T-helper 17 cell (primary cell): ENCODE measurements around the gene ZC3H7A. TPM values are rescaled to one million over a fixed set of nuclear protein-coding genes. Genes with fewer than 3 reads are reported as not detected.
"Not testable (repeated sequence)": the region's sequence is repeated elsewhere in the genome, so short reads cannot be mapped to it uniquely, and the experiment has no call there.

Source experiments
- ATAC-seq: fragments of 150-1000 bp; cut with Tn5 transposase; 2 replicates; pipeline ENCODE4 v1.10.0; 2021; ENCODE audit warnings: mild to moderate bottlenecking, moderate library complexity
- DNase-seq, 3 donors: peaks; one replicate each; pipeline versions ENCODE4 v3.0.0 to v3.0.0-alpha.2; 2020 to 2021
- H3K9me3 ChIP-seq: one replicate; pipeline ENCODE4 v1.7.0; 2013; ENCODE audit warnings: low read length, mild to moderate bottlenecking; ENCODE audit not compliant: control insufficient read depth, poor library complexity, severe bottlenecking
- H3K27ac Mint-ChIP-seq: one replicate; pipeline ENCODE4 v1.8.0; 2022; ENCODE audit warnings: mild to moderate bottlenecking, moderate library complexity, mixed read lengths
- H3K27me3 Mint-ChIP-seq: one replicate; pipeline ENCODE4 v1.8.0; 2022; ENCODE audit warnings: mixed read lengths
- H3K36me3 Mint-ChIP-seq: one replicate; pipeline ENCODE4 v1.8.0; 2022; ENCODE audit warnings: low read depth, mixed read lengths
- H3K4me1 Mint-ChIP-seq: one replicate; pipeline ENCODE4 v1.8.0; 2022; ENCODE audit warnings: mild to moderate bottlenecking, mixed read lengths
- H3K4me3 Mint-ChIP-seq: one replicate; pipeline ENCODE4 v1.8.0; 2022; ENCODE audit warnings: mild to moderate bottlenecking, moderate library complexity, mixed read lengths
- total RNA-seq, 4 donors: library from RNA in 2 of 4; stranded (reverse) in 2 of 4; gene quantifications; one replicate each; pipeline ENCODE4 v1.2.3 and lab custom pipeline; 2022 to 2026

The ZC3H7A gene
- total RNA-seq, 2 donors from 2014 or later, result 111 to 117 TPM

DNA sequence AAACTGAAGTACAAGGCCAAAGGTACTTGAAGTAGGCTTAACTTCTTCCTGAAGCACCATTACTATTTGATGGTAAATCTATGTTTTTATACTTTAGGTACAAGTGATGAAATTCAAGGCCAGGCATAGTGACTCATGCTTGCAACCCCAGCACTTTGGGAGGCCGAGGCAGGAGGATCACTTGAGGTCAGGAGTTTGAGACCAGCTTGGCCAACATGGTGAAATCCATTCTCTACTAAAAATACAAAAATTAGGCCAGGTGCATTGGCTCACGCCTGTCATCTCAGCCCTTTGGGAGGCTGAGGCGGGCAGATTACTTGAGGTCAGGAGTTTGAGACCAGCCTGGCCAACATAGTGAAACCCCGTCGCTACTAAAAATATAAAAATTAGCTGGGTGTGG, 26.6 kb upstream of the ZC3H7A start:
- not testable (repeated sequence) for H3K27me3 Mint-ChIP-seq, H3K36me3 Mint-ChIP-seq, H3K9me3 ChIP-seq, ATAC-seq, DNase-seq, H3K4me3 Mint-ChIP-seq, H3K4me1 Mint-ChIP-seq, H3K27ac Mint-ChIP-seq

- ATAC-seq (no peak), DNase-seq (no peak)
- H3K36me3 Mint-ChIP-seq, result peaks cover 2% of the 10 kb centered on the region
- no peak overlapping the region for H3K27ac Mint-ChIP-seq
- no peaks in the 10 kb centered on the region for H3K27me3 Mint-ChIP-seq
- no peaks in the 10 kb centered on the region for H3K9me3 ChIP-seq
- no peaks in the 10 kb centered on the region for H3K4me1 Mint-ChIP-seq
- H3K4me3 Mint-ChIP-seq, result no peak overlapping the region
Observed at GRCh38 chr16:11819798-11820197, 22.7 kb upstream of the ZC3H7A start.

- ATAC-seq, H3K27me3 Mint-ChIP-seq, H3K9me3 ChIP-seq, H3K4me3 Mint-ChIP-seq, DNase-seq, H3K27ac Mint-ChIP-seq, H3K36me3 Mint-ChIP-seq, H3K4me1 Mint-ChIP-seq: not testable (repeated sequence)
Observed at GRCh38 chr16:11818970-11819369, 21.9 kb upstream of the ZC3H7A start.

- Mint-ChIP-seq H3K27me3 (no peaks in the 10 kb centered on the region), H3K36me3 (no peaks in the 10 kb centered on the region), H3K4me3 (no peak overlapping the region), H3K4me1 (peaks cover 2% of the 10 kb centered on the region), H3K27ac (no peak overlapping the region)
- ATAC-seq, result no peak
- H3K9me3 ChIP-seq, result no peaks in the 10 kb centered on the region
- no peak for DNase-seq
Observed at GRCh38 chr16:11816123-11816522, 19.1 kb upstream of the ZC3H7A start.

GRCh38 chr16:11814800-11815199, 17.7 kb upstream of the ZC3H7A start:
- not testable (repeated sequence) for ATAC-seq, H3K27ac Mint-ChIP-seq

DNA sequence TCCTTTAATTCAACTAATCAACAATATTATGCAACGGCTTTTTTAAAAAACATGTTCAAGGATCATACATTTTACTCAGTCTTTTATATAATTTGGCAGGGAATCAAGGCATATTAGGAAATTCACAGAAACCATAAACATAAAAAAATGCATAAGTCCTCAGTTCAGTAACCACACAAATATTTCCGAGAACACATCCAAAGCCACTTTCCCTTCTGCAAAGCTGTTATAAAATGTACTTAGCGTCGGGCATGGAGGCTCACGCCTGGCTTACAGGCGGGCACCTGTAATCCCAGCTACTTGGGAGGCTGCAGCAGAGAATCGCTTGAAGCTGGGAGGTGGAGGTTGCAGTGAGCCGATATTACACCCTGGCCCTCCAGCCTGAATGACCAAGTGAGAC, 9.7 kb upstream of the ZC3H7A start:
- DNase-seq (no peak), ATAC-seq (no peak)
- Mint-ChIP-seq H3K4me1 (peaks cover 11% of the 10 kb centered on the region), H3K27ac (no peak overlapping the region), H3K36me3 (no peaks in the 10 kb centered on the region), H3K4me3 (no peak overlapping the region), H3K27me3 (no peaks in the 10 kb centered on the region)
- no peaks in the 10 kb centered on the region for H3K9me3 ChIP-seq

More at GRCh38 chr16:11814800-11815199, 17.7 kb upstream of the ZC3H7A start:
- H3K36me3 Mint-ChIP-seq, H3K27me3 Mint-ChIP-seq, H3K9me3 ChIP-seq, DNase-seq, H3K4me3 Mint-ChIP-seq, H3K4me1 Mint-ChIP-seq: not testable (repeated sequence)

- no peak for DNase-seq
- no peaks in the 10 kb centered on the region for H3K9me3 ChIP-seq
- Mint-ChIP-seq H3K4me1 (peaks cover 12% of the 10 kb centered on the region), H3K36me3 (no peaks in the 10 kb centered on the region), H3K27ac (no peak overlapping the region), H3K4me3 (no peak overlapping the region), H3K27me3 (no peaks in the 10 kb centered on the region)
- no peak for ATAC-seq
Observed at GRCh38 chr16:11805556-11805955, 8.5 kb upstream of the ZC3H7A start.

DNA sequence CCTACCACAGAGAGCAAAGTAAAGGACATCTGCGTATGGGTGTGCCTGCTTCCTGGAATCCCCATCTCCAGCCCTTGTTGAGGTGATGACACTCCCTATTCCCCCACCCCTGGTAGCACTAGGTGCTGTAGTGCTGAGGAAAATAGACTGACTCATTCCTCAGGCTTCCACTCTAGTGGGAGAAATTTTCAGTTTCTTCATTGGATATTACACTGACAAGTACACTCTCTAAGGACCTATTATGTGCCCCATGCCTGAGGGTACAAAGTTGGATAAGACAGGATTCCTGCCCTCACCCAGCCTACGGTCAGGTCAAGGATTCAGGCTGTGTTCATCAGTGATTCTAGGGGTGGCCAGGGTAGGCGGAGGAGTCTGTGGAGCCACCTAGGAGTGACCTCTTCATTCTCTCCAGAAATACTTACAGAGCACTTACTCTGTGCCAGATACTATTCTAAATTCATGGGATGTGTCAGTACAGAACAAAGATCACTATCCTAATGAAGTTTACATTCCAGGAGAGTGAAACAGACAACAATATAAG, 4.5 kb upstream of the ZC3H7A start:
- no peak for ATAC-seq
- Mint-ChIP-seq H3K27ac (peak overlapping the region; percentile 99), H3K4me3 (no peak overlapping the region)

DNA sequence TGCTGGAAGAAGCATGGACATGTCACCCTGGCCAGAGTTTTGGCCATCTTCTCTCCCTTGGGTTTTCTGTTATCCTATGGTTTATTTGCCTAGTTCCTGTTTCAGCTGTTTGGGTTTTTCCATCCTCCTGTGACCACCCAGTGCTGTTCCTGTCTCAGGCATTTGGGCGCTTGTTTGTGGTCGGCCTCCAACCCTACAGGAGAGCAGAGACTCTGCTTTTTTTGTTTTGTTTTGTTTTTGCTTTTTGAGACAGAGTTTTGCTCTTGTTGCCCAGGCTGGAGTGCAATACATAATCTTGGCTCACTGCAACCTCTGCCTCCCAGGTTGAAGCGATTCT, 3.3 kb upstream of the ZC3H7A start:
- no peak for DNase-seq
- peak overlapping the region; percentile 99 for H3K27ac Mint-ChIP-seq
- peaks cover 38% of the 10 kb centered on the region for H3K4me1 Mint-ChIP-seq
- no peak for ATAC-seq
- H3K9me3 ChIP-seq, result no peaks in the 10 kb centered on the region
- H3K36me3 Mint-ChIP-seq, result no peaks in the 10 kb centered on the region
- H3K4me3 Mint-ChIP-seq, result peak overlapping the region; percentile 31
- H3K27me3 Mint-ChIP-seq, result no peaks in the 10 kb centered on the region

More for the DNA sequence above, 4.5 kb upstream of the ZC3H7A start:
- H3K9me3 ChIP-seq, result no peaks in the 10 kb centered on the region
- Mint-ChIP-seq H3K27me3 (no peaks in the 10 kb centered on the region), H3K4me1 (peaks cover 31% of the 10 kb centered on the region), H3K36me3 (no peaks in the 10 kb centered on the region)
- DNase-seq, result no peak

DNA sequence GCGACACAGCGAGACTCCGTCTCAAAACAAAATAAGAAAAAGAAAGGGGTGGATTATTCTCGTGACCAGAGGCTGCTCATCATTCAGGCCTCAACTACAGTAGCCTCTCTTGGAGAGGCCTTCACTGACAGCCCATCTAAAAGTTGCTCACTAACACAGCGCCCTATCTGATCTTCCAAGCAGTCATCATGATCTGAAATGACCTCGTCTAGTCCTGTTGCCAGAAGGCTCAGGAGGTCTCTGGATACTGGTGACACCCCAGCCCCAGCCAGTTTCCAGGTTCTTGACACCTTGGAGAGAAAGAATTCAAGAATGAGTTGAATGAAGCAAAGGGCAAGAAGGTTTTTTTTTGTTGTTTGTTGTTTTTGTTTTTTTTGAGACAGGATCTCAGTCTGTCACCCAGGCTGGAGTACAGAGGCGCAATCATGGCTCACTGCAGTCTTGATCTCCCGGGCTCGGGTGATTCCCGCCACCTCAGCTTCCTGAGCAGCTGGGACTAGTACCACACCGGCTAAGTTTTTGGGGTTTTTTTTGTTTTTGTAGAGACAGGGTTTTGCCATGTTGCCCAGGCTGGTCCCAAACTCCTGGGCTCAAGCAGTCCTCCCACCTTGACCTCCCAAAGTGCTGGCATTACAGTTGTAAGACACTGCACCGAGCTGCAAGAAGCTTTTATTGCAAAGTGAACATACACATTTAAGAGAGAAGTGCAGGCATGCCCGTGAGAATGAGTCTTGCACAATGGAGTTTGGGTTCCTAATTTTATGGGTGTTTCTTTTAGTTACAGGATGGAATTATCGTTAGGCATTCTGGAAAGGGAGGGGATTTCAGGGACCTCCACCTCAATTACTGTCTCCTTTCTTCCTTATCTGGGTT, 2.7 kb upstream of the ZC3H7A start:
- Mint-ChIP-seq H3K36me3 (peaks cover 3% of the 10 kb centered on the region), H3K27ac (peak overlapping the region; percentile 99), H3K4me1 (peaks cover 42% of the 10 kb centered on the region), H3K27me3 (no peaks in the 10 kb centered on the region), H3K4me3 (peak overlapping the region; percentile 55)
- ATAC-seq (peak; percentile 37), DNase-seq (peak in 2 of 3 donors; percentile 35 to 38)
- H3K9me3 ChIP-seq, result no peaks in the 10 kb centered on the region

DNA sequence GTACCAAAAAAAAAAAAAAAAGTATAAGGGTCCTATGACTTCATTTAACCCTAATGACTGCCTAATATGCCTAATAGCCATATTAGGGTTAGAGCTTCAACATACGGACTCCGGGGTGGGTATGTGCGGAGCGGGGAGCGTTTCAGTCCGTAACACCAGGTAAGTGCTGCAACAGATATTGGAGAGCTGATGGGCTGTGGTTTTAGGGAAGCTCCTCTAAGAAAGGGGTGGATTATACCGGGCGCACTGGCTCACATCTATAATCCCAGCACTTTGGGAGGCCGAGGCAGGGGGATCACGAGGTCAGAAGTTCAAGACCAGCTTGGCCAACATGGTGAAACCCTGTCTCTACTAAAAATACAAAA, 1.9 kb upstream of the ZC3H7A start:
- H3K9me3 ChIP-seq, result no peaks in the 10 kb centered on the region
- H3K27me3 Mint-ChIP-seq, result no peaks in the 10 kb centered on the region
- peaks cover 3% of the 10 kb centered on the region for H3K36me3 Mint-ChIP-seq
- H3K4me1 Mint-ChIP-seq, result peaks cover 49% of the 10 kb centered on the region
- H3K27ac Mint-ChIP-seq, result peak overlapping the region; percentile 99
- peak overlapping the region; percentile 92 for H3K4me3 Mint-ChIP-seq
- no peak for ATAC-seq
- DNase-seq, result no peak

- peaks cover 3% of the 10 kb centered on the region for H3K36me3 Mint-ChIP-seq
- no peaks in the 10 kb centered on the region for H3K27me3 Mint-ChIP-seq
- peak overlapping the region; percentile 92 for H3K4me3 Mint-ChIP-seq
- H3K9me3 ChIP-seq, result no peaks in the 10 kb centered on the region
- DNase-seq, result no peak
- peak overlapping the region; percentile 99 for H3K27ac Mint-ChIP-seq
- no peak for ATAC-seq
- H3K4me1 Mint-ChIP-seq, result peaks cover 55% of the 10 kb centered on the region
Observed at GRCh38 chr16:11797957-11798299, 870 bp upstream of the ZC3H7A start.

GRCh38 chr16:11796227-11797165, 562 bp downstream of the ZC3H7A start:
- H3K4me1 Mint-ChIP-seq, result peaks cover 61% of the 10 kb centered on the region
- H3K27ac Mint-ChIP-seq, result peak overlapping the region; percentile 99
- ATAC-seq (peak; percentile 2), DNase-seq (peak; percentile 20 to 33 (median 27))
- no peaks in the 10 kb centered on the region for H3K27me3 Mint-ChIP-seq
- H3K4me3 Mint-ChIP-seq, result peak overlapping the region; percentile 89
- H3K9me3 ChIP-seq, result no peaks in the 10 kb centered on the region
- peaks cover 3% of the 10 kb centered on the region for H3K36me3 Mint-ChIP-seq
